ENCODE results near the gene SLC6A13. TPM values are rescaled to one million over a fixed set of nuclear protein-coding genes. Genes with fewer than 3 reads are reported as not detected.

The SLC6A13 gene
- total and polyA plus RNA-seq, 2 of the 13 experiments (the other 11 are each of a cell fraction or from before 2014, with no cell fraction given): 0.05 to 0.15 TPM

DNA sequence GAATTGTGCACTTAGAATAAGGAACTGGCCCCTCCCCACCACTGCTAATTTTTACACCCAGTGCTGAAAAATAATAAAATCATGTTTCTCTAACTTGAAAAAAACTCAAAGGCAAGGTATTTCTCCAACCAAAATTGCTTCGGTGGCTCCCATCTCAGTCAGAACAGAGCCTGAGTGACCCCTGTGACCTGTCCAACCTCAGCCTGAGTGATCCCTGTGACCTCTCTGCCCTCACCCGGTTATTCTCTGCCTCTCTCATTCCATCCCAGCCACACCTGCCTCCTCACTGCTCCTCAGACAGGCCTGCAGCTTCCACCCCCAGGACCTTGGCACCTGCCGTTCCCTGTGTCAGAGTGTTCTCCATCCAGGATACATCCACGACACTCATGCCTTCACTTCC lies 53.8 kb downstream of the SLC6A13 start:
- Histone ChIP-seq H3K4me3 (replicated peaks in 1 of 3; ENCODE audit: insufficient read depth in 1 of 3, low read depth in 2 of 3, low read length in 3 of 3) (no peak overlapping the region), H3K9me3 (ENCODE audit: low read length) (no peaks in the 10 kb centered on the region), H3K79me2 (ENCODE audit: insufficient read depth, low read length) (no peaks in the 10 kb centered on the region), H3K27me3 (ENCODE audit: control insufficient read depth in 1 of 2, insufficient read depth in 2 of 2, low read length in 2 of 2) (peaks cover 0 to 10% of the 10 kb centered on the region in 2 experiments; a peak in 3 of 5 replicates), H3K36me3 (replicated peaks in 1 of 2; ENCODE audit: control insufficient read depth in 1 of 2, insufficient read depth in 2 of 2, low read length in 2 of 2) (no peaks in the 10 kb centered on the region), H3K9ac (ENCODE audit: insufficient read depth, low read depth, low read length) (no peak overlapping the region), H2AFZ (ENCODE audit: low read length) (no peak overlapping the region), H3K4me2 (ENCODE audit: low read depth, low read length) (no peak overlapping the region), H3K4me1 (ENCODE audit: insufficient read depth, low read length) (peaks cover 61% of the 10 kb centered on the region), H4K20me1 (ENCODE audit: insufficient read depth, low read length) (peaks cover 7% of the 10 kb centered on the region), H3K27ac (ENCODE audit: extremely low read length, insufficient read depth, low read length) (no peak overlapping the region)
- ChIA-PET CTCF (ENCODE audit: low intra/inter-chr PET ratio, low total read pairs) (no interaction called here), POLR2A (no interaction called here)
- FAIRE-seq (no peak), DNase-seq (ENCODE audit: low spot score) (no peak), ATAC-seq (no peak)
- 56% methylated on average over 4 of the region's 4 CpGs for WGBS (ENCODE audit: low lambda C conversion rate)
- no peak for TF ChIP-seq PHF21A (CRISPR knock-in tag; IDR thresholded peaks at IDR 0.05)
- TF ChIP-seq NR2F6 (IDR thresholded peaks at IDR 0.05): peak; percentile 41; the same call in 1 of the 2 replicates
- TF ChIP-seq NR2F6 (CRISPR knock-in tag; IDR thresholded peaks at IDR 0.05): no peak
- peak; percentile 43; the same call in 1 of the 2 replicates for TF ChIP-seq NR2F2 (IDR thresholded peaks at IDR 0.05; ENCODE audit: borderline replicate concordance, low read depth)
- in situ Hi-C loops (cut with HindIII; ENCODE audit: extremely low pct_ligation_motif_present, low pct_unique_long_range_greater_than_20kb): no loop called here
- intact Hi-C loops (cut with micrococcal nuclease; ENCODE audit: unreplicated experiment): no loop called here
- no TSS peak for BruUV-seq (replicated peaks)

DNA sequence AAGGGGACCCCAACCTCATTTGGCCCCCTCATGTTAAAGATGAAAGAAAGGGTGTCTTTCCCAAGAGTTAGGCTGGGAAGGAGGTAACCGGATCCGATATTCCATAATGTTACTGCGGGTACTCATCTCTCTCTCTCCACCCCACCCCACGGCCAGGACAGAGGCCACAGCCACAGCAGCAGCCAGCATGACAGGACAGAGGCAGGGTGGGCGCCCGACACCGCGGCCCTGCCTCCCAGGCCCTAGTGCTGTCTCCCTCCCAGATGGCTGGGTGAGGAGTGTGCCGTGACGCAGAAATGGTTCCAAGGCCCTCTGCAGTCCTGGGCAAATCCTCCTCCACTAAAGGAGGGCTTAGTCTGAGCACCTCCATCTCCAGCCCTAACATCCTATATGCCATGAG lies 54.8 kb downstream of the SLC6A13 start:
- peaks cover 51% of the 10 kb centered on the region for H3K4me1 ChIP-seq (ENCODE audit: insufficient read depth, low read length)
- no peak for DNase-seq (ENCODE audit: low spot score)
- H3K9me3 ChIP-seq (ENCODE audit: low read length): no peaks in the 10 kb centered on the region
- H3K4me2 ChIP-seq (ENCODE audit: low read depth, low read length): no peak overlapping the region
- POLR2A ChIA-PET: no interaction called here
- H4K20me1 ChIP-seq (ENCODE audit: insufficient read depth, low read length): peaks cover 7% of the 10 kb centered on the region
- no peak overlapping the region for H3K9ac ChIP-seq (ENCODE audit: insufficient read depth, low read depth, low read length)
- H3K27me3 ChIP-seq (ENCODE audit: control insufficient read depth in 1 of 2, insufficient read depth in 2 of 2, low read length in 2 of 2): peaks cover 0 to under 1% of the 10 kb centered on the region in 2 experiments; a peak in 2 of 5 replicates
- H3K4me3 ChIP-seq (replicated peaks in 1 of 3; ENCODE audit: insufficient read depth in 1 of 3, low read depth in 2 of 3, low read length in 3 of 3): no peak overlapping the region
- no peak overlapping the region for H3K27ac ChIP-seq (ENCODE audit: extremely low read length, insufficient read depth, low read length)
- in situ Hi-C loops (cut with HindIII; ENCODE audit: extremely low pct_ligation_motif_present, low pct_unique_long_range_greater_than_20kb) (no loop called here), intact Hi-C loops (cut with micrococcal nuclease; ENCODE audit: unreplicated experiment) (no loop called here)
- no peak for FAIRE-seq
- no peaks in the 10 kb centered on the region for H3K79me2 ChIP-seq (ENCODE audit: insufficient read depth, low read length)
- no peak for TF ChIP-seq ZBTB37 (CRISPR knock-in tag; IDR thresholded peaks at IDR 0.05)
- TF ChIP-seq, protein P1, sequence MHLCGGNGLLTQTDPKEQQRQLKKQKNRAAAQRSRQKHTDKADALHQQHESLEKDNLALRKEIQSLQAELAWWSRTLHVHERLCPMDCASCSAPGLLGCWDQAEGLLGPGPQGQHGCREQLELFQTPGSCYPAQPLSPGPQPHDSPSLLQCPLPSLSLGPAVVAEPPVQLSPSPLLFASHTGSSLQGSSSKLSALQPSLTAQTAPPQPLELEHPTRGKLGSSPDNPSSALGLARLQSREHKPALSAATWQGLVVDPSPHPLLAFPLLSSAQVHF (CRISPR knock-in tag; IDR thresholded peaks at IDR 0.05): no peak
- no peak for ATAC-seq
- WGBS (ENCODE audit: low lambda C conversion rate): 95% methylated on average over 10 of the region's 10 CpGs
- H3K36me3 ChIP-seq (replicated peaks in 1 of 2; ENCODE audit: control insufficient read depth in 1 of 2, insufficient read depth in 2 of 2, low read length in 2 of 2): no peaks in the 10 kb centered on the region
- no peak overlapping the region for H2AFZ ChIP-seq (ENCODE audit: low read length)
- CTCF ChIA-PET (ENCODE audit: low intra/inter-chr PET ratio, low total read pairs): no interaction called here
- no TSS peak for BruUV-seq (replicated peaks)
